Erythroblast (primary cell): Measurements from ENCODE around the gene ANKRD13C.

Source experiments
- GATA1 ChIP-seq: IDR thresholded peaks from 2 replicates; pipeline ENCODE4 v1.6.1; 2011; ENCODE audit warnings: low read depth, mild to moderate bottlenecking, control low read depth, low read length, moderate library complexity
- POLR2A ChIP-seq: IDR thresholded peaks from 2 replicates; pipeline ENCODE4 v1.6.1; 2011; ENCODE audit warnings: mild to moderate bottlenecking, low read length

- no peak for TF ChIP-seq POLR2A
- TF ChIP-seq GATA1 = no peak
These were observed 38.1 kb upstream of the ANKRD13C start for GRCh38 chr1:70392626-70393025.
